SU-DHL-6 (cell line): Measurements from ENCODE around the gene IYD.

Experiments used
- H2AFZ ChIP-seq: fragments of 200-600 bp; sonication (generic); 2 replicates; pipeline ENCODE4 v1.6.1; 2014; ENCODE audit warnings: low read depth, mild to moderate bottlenecking, moderate library complexity, mixed read lengths, antibody characterized with exemption, low read length; ENCODE audit not compliant: severe bottlenecking
- H3F3A ChIP-seq: fragments of 200-600 bp; shearing (Covaris generic); 2 replicates; pipeline ENCODE4 v1.6.0; 2016; ENCODE audit warnings: antibody characterized with exemption, mild to moderate bottlenecking; ENCODE audit not compliant: insufficient read depth
- H3K27ac ChIP-seq: fragments of 200-600 bp; sonication (generic); 2 replicates; pipeline ENCODE4 v1.5.1; 2016; ENCODE audit warnings: low read depth, mild to moderate bottlenecking, low read length, moderate library complexity, mixed read lengths
- H3K27me3 ChIP-seq: fragments of 200-600 bp; sonication (generic), shearing (Covaris generic); 2 replicates; pipeline ENCODE4 v1.6.0; 2014; ENCODE audit warnings: mild to moderate bottlenecking, low read length
- H3K36me3 ChIP-seq: fragments of 200-600 bp; sonication (generic); 2 replicates; pipeline ENCODE4 v1.6.1; 2014; ENCODE audit warnings: mild to moderate bottlenecking, low read length, mixed read lengths
- H3K4me2 ChIP-seq: fragments of 300-600, 200-600 bp; shearing (Covaris generic), sonication (generic); 2 replicates; pipeline ENCODE4 v1.6.0; 2014; ENCODE audit warnings: low read length, low read depth, mild to moderate bottlenecking; ENCODE audit not compliant: poor library complexity, severe bottlenecking
- H3K4me3 ChIP-seq: fragments of 200-600 bp; sonication (generic); 2 replicates; pipeline ENCODE4 v1.5.1; 2014; ENCODE audit warnings: antibody characterized with exemption, low read length, mild to moderate bottlenecking, mixed read lengths; ENCODE audit not compliant: insufficient read depth, poor library complexity, severe bottlenecking
- H3K79me2 ChIP-seq: fragments of 200-600 bp; sonication (generic); 2 replicates; pipeline ENCODE4 v1.6.1; 2014; ENCODE audit warnings: mild to moderate bottlenecking, low read length, moderate library complexity; ENCODE audit not compliant: insufficient read depth
- H3K9ac ChIP-seq: fragments of 200-600 bp; sonication (generic); 2 replicates; pipeline ENCODE4 v1.7.0; 2014; ENCODE audit warnings: mild to moderate bottlenecking, low read length
- H3K9me2 ChIP-seq: fragments of 200-600 bp; sonication (generic); replicated peaks from 2 replicates; pipeline ENCODE4 v1.6.1; 2014; ENCODE audit warnings: low read length; ENCODE audit not compliant: insufficient read depth
- H3K9me3 ChIP-seq: fragments of 200-600 bp; sonication (generic); 2 replicates; pipeline ENCODE4 v1.6.1; 2014; ENCODE audit warnings: low read length, mixed read lengths; ENCODE audit not compliant: insufficient read depth
- H4K20me1 ChIP-seq: fragments of 200-600 bp; sonication (generic); 2 replicates; pipeline ENCODE4 v1.6.1; 2014; ENCODE audit warnings: low read depth, mild to moderate bottlenecking, antibody characterized with exemption, low read length, moderate library complexity, mixed read lengths
- CTCF ChIP-seq: fragments of 200-600 bp; sonication (generic); IDR thresholded peaks from one replicate; pipeline ENCODE4 v1.5.1; 2017; ENCODE audit warnings: antibody characterized with exemption, mild to moderate bottlenecking, low read length, moderate library complexity; ENCODE audit not compliant: insufficient read depth, poor library complexity, severe bottlenecking
- EZH2phosphoT487 ChIP-seq: fragments of 200-600 bp; sonication (generic), shearing (Covaris generic); conservative IDR thresholded peaks from 2 replicates; pipeline ENCODE4 v1.6.1; 2018; ENCODE audit warnings: mild to moderate bottlenecking, antibody characterized with exemption, low read length, moderate library complexity, mixed read lengths

Gene IYD

GRCh38 chr6:150323205-150323604 lies 45.6 kb upstream of the IYD start:
- H3K36me3 ChIP-seq, result no peaks in the 10 kb centered on the region
- H4K20me1 ChIP-seq, result no peaks in the 10 kb centered on the region
- H3K4me3 ChIP-seq, result no peak overlapping the region
- H3K27me3 ChIP-seq, result no peaks in the 10 kb centered on the region
- H3K27ac ChIP-seq, result no peak overlapping the region
- H3F3A ChIP-seq, result no peaks in the 10 kb centered on the region
- TF ChIP-seq EZH2phosphoT487, result no peak
- no peak for TF ChIP-seq CTCF
- H3K9me2 ChIP-seq, result no peaks in the 10 kb centered on the region
- H3K79me2 ChIP-seq, result no peaks in the 10 kb centered on the region
- H3K4me2 ChIP-seq, result no peak overlapping the region
- no peak overlapping the region for H2AFZ ChIP-seq
- H3K9me3 ChIP-seq, result no peaks in the 10 kb centered on the region
- no peak overlapping the region for H3K9ac ChIP-seq

GRCh38 chr6:150324044-150324443 lies 44.8 kb upstream of the IYD start:
- Histone ChIP-seq H2AFZ (no peak overlapping the region), H3K4me2 (no peak overlapping the region), H3K27ac (no peak overlapping the region), H3K9me3 (no peaks in the 10 kb centered on the region), H3F3A (no peaks in the 10 kb centered on the region), H3K9ac (no peak overlapping the region), H3K79me2 (no peaks in the 10 kb centered on the region), H3K36me3 (no peaks in the 10 kb centered on the region), H3K9me2 (no peaks in the 10 kb centered on the region), H4K20me1 (no peaks in the 10 kb centered on the region), H3K27me3 (no peaks in the 10 kb centered on the region), H3K4me3 (no peak overlapping the region)
- TF ChIP-seq CTCF (no peak), EZH2phosphoT487 (no peak)

- H3K4me3 ChIP-seq, result no peak overlapping the region
- H3F3A ChIP-seq, result no peaks in the 10 kb centered on the region
- H3K27me3 ChIP-seq, result no peaks in the 10 kb centered on the region
- H3K9me3 ChIP-seq, result no peaks in the 10 kb centered on the region
- no peak overlapping the region for H3K4me2 ChIP-seq
- no peak overlapping the region for H2AFZ ChIP-seq
- H3K27ac ChIP-seq, result no peak overlapping the region
- H4K20me1 ChIP-seq, result no peaks in the 10 kb centered on the region
- no peak overlapping the region for H3K9ac ChIP-seq
- H3K79me2 ChIP-seq, result no peaks in the 10 kb centered on the region
- TF ChIP-seq EZH2phosphoT487 (no peak), CTCF (no peak)
- H3K36me3 ChIP-seq, result no peaks in the 10 kb centered on the region
- no peaks in the 10 kb centered on the region for H3K9me2 ChIP-seq
Observed at GRCh38 chr6:150325066-150325772, 43.6 kb upstream of the IYD start.
